Measurements from ENCODE around the gene WIPF1. TPM values are rescaled to one million over a fixed set of nuclear protein-coding genes. Genes with fewer than 3 reads are reported as not detected.

WIPF1 gene, protein sequence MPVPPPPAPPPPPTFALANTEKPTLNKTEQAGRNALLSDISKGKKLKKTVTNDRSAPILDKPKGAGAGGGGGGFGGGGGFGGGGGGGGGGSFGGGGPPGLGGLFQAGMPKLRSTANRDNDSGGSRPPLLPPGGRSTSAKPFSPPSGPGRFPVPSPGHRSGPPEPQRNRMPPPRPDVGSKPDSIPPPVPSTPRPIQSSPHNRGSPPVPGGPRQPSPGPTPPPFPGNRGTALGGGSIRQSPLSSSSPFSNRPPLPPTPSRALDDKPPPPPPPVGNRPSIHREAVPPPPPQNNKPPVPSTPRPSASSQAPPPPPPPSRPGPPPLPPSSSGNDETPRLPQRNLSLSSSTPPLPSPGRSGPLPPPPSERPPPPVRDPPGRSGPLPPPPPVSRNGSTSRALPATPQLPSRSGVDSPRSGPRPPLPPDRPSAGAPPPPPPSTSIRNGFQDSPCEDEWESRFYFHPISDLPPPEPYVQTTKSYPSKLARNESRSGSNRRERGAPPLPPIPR
- 10 to 100 TPM in 1 of 4 donors, 1 to 10 TPM in 3; 4.8 to 21.8 (median 7.3) TPM for total RNA-seq

DNA sequence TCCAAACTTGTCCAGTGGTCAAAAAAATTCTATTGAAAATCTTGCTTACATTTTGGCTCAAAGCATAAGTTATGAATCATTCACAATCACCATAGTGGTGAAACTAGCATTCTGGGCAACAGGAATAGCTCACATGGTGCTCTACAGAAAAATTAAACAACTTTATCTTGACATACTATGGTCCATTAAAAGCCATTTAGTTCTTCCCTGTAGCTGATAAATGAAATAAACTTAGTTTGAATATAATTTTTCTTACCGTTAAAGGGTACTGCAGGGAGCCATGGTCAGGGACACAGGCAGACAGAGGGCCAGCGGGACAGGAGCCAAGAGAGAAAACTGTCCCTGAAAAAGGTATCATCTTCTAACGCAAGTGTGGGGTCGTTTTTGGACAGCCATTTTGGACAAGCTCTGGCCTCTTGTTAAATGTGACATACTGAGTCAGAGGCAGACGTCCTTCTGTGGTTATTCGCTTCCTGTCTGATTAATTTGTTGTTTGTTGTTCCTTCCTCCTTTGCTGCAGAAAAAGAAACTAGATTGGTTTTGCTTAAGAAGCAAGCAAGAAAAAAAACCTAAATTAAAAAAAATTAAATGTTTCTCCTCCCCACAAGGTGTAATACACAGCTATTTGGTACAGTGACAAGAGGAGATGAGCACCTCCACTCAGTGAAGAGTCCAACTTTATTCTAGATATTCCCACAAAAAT is at the start of gene WIPF1:
WIPF1 (minus strand) TSS at position 460 of the 703 bp plus-strand sequence. CDS start 12,231 bp downstream, outside the sequence.
- 75% methylated on average over 6 of the region's 6 CpGs for WGBS

DNA sequence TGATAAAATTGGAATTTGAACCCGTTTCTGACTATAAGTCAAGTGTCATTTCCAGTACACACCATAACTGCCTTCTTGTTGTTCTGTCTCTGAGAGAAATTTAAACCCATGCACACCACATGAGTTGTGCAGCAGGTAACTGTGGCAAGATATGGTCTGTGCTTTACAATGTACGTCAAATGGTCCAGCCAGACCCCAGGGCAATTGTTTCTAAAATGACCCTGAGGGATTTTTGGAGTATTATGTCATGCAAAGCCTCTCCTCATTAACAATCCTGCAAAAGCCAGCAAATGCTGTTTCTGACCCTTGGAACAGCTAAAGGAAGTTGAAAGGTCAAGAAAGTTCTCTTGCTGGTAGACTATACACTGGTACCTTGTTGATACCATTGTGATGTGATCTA is 47.7 kb upstream of the WIPF1 start:
- no peak overlapping the region for H3K27ac ChIP-seq
- H3K27me3 ChIP-seq, result no peaks in the 10 kb centered on the region
- H3K4me3 ChIP-seq, result no peak overlapping the region
- H3K4me1 ChIP-seq, result no peaks in the 10 kb centered on the region
- WGBS, result 85% methylated on average over 2 of the region's 2 CpGs
- H3K9me3 ChIP-seq, result peaks cover 9% of the 10 kb centered on the region
- H3K36me3 ChIP-seq, result no peaks in the 10 kb centered on the region
- DNase-seq (ENCODE audit: low spot score in 2 of 2), result no peak
- TF ChIP-seq, protein P1, sequence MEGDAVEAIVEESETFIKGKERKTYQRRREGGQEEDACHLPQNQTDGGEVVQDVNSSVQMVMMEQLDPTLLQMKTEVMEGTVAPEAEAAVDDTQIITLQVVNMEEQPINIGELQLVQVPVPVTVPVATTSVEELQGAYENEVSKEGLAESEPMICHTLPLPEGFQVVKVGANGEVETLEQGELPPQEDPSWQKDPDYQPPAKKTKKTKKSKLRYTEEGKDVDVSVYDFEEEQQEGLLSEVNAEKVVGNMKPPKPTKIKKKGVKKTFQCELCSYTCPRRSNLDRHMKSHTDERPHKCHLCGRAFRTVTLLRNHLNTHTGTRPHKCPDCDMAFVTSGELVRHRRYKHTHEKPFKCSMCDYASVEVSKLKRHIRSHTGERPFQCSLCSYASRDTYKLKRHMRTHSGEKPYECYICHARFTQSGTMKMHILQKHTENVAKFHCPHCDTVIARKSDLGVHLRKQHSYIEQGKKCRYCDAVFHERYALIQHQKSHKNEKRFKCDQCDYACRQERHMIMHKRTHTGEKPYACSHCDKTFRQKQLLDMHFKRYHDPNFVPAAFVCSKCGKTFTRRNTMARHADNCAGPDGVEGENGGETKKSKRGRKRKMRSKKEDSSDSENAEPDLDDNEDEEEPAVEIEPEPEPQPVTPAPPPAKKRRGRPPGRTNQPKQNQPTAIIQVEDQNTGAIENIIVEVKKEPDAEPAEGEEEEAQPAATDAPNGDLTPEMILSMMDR (IDR thresholded peaks at IDR 0.05), result no peak
- TF ChIP-seq POLR2AphosphoS5 (IDR thresholded peaks at IDR 0.05), result no peak
- no peak for TF ChIP-seq POLR2A (IDR thresholded peaks at IDR 0.05)
- no peak for TF ChIP-seq EP300 (IDR thresholded peaks at IDR 0.05)

More for the DNA sequence above, at the start of gene WIPF1:
- Histone ChIP-seq H3K27me3 (no peaks in the 10 kb centered on the region), H3K9me3 (no peaks in the 10 kb centered on the region), H3K27ac (peak within 1 kb of the TSS; percentile 72), H3K4me1 (peaks cover 14% of the 10 kb centered on the region), H3K36me3 (no peaks in the 10 kb centered on the region), H3K4me3 (peak within 1 kb of the TSS; percentile 27)
- no peak for TF ChIP-seq EP300 (IDR thresholded peaks at IDR 0.05)
- TF ChIP-seq, protein P1 (IDR thresholded peaks at IDR 0.05), result no peak
- peak in 1 of 2 donors; percentile 62 for TF ChIP-seq POLR2A (IDR thresholded peaks at IDR 0.05)
- TF ChIP-seq POLR2AphosphoS5 (IDR thresholded peaks at IDR 0.05), result no peak
- no peak for DNase-seq (ENCODE audit: low spot score in 2 of 2)

DNA sequence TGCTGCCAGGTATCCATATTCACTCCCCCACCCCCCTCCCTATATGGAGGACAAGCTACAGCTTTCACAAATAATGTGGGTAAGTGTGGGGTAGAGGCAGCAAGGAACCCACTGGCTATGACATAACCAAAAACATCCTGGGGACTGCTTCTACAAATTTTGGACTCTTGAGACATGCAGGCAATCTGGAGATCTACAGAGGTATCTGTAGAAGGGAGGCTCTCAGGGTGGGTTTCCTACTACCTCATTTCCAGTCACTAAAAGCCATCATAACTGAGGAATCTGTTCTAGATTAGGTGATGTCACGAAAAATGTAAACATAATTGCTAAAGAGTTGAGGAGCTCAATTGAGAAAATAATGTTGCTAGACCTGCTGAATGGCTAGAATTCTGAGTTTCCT is 46.8 kb upstream of the WIPF1 start:
- Histone ChIP-seq H3K9me3 (peaks cover 9% of the 10 kb centered on the region), H3K27me3 (no peaks in the 10 kb centered on the region), H3K4me1 (no peaks in the 10 kb centered on the region), H3K27ac (no peak overlapping the region), H3K36me3 (no peaks in the 10 kb centered on the region), H3K4me3 (no peak overlapping the region)
- 93% methylated on average over 1 of the region's 1 CpG for WGBS
- DNase-seq (ENCODE audit: low spot score in 2 of 2), result no peak
- TF ChIP-seq POLR2A (IDR thresholded peaks at IDR 0.05), result no peak
- TF ChIP-seq EP300 (IDR thresholded peaks at IDR 0.05), result no peak

DNA sequence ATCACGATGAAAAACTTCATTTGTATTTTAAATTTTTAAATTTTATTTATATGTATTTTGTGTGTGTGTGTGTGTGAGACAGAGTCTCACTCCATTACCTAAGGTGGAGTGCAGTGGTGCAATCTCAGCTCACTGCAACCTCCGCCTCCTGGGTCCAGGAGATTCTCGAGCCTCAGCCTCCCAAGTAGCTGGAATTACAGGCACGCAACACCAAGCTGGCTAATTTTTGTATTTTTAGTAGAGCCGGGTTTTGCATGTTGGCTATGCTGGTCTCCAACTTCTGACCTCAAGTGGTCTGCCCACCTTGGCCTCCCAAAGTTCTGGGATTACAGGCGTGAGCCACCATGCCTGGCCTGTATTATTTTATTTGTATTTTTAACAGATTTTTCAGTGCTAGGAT is 45.8 kb upstream of the WIPF1 start:
- TF ChIP-seq EP300 (IDR thresholded peaks at IDR 0.05) (no peak), POLR2AphosphoS5 (IDR thresholded peaks at IDR 0.05) (no peak), POLR2A (IDR thresholded peaks at IDR 0.05) (no peak)
- TF ChIP-seq, protein P1 (IDR thresholded peaks at IDR 0.05), result no peak
- Histone ChIP-seq H3K27me3 (no peaks in the 10 kb centered on the region), H3K9me3 (peaks cover 1% of the 10 kb centered on the region), H3K27ac (no peak overlapping the region), H3K4me1 (no peaks in the 10 kb centered on the region), H3K4me3 (no peak overlapping the region), H3K36me3 (no peaks in the 10 kb centered on the region)
- DNase-seq (ENCODE audit: low spot score in 2 of 2), result no peak
- WGBS, result 85% methylated on average over 6 of the region's 6 CpGs

DNA sequence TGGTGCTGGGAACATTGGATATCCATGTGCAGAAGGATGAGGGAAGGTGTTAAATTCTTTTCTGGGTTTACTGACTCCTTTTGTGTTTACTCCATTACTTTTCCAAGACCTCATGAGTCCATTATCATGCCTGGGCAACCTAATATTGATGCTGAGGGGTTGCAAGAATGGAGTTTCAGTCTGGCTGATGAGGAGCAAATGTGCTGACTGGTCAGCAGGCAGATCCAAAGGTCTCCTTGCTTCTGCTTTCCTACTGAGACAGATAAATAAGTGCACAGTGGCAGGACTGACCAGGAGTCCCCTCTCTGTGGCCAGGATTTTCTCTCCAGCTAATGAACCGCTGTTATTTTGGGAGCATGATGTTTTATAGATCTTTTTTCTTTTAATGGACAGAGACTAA is 43.6 kb upstream of the WIPF1 start:
- H3K9me3 ChIP-seq, result no peaks in the 10 kb centered on the region
- WGBS, result 100% methylated on average over 1 of the region's 1 CpG
- H3K36me3 ChIP-seq, result no peaks in the 10 kb centered on the region
- DNase-seq (ENCODE audit: low spot score in 2 of 2), result no peak
- no peak overlapping the region for H3K27ac ChIP-seq
- no peaks in the 10 kb centered on the region for H3K4me1 ChIP-seq
- no peak for TF ChIP-seq POLR2A (IDR thresholded peaks at IDR 0.05)
- no peak overlapping the region for H3K4me3 ChIP-seq
- H3K27me3 ChIP-seq, result no peaks in the 10 kb centered on the region

DNA sequence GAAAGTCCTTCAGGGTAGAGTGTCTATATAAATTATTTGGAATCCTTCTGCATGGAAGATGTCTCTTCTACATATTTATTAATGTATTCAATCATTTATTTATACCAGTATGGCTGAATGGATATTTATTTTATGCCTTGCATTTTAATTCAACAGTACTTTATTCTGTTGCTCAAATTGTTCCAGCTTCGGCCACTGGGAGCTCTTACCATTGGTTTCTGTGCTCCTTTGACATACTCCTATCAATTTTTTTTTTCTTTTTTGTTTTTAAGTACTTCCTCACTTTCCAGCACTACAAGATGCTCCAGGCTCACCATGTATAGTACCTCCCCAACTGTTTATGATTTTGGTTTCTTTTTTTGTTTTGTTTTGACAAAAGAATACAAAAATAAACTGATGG is 39.4 kb upstream of the WIPF1 start:
- no peak for DNase-seq (ENCODE audit: low spot score in 2 of 2)
- H3K4me3 ChIP-seq, result no peak overlapping the region
- no peaks in the 10 kb centered on the region for H3K27me3 ChIP-seq
- peaks cover 30% of the 10 kb centered on the region for H3K4me1 ChIP-seq
- no peaks in the 10 kb centered on the region for H3K9me3 ChIP-seq
- TF ChIP-seq POLR2AphosphoS5 (IDR thresholded peaks at IDR 0.05), result no peak
- TF ChIP-seq, protein P1 (IDR thresholded peaks at IDR 0.05), result no peak
- no peak for TF ChIP-seq EP300 (IDR thresholded peaks at IDR 0.05)
- TF ChIP-seq POLR2A (IDR thresholded peaks at IDR 0.05), result no peak
- WGBS, result 91% methylated on average over 1 of the region's 1 CpG
- H3K27ac ChIP-seq, result no peak overlapping the region
- no peaks in the 10 kb centered on the region for H3K36me3 ChIP-seq
